AG04449 (cell line): ENCODE measurements around the gene FAM13C.

ENCODE experiments used
- CTCF ChIA-PET: fragments of 350-600 bp; formaldehyde crosslinking; extraction: SDS; loops from one replicate; lab custom pipeline; 2021; ENCODE audit warnings: antibody characterized with exemption; lab: Yijun Ruan, JAX
- POLR2A ChIA-PET: fragments of 400-600, 350-600 bp; formaldehyde crosslinking; extraction: SDS; loops from one replicate; lab custom pipeline; 2020; ENCODE audit warnings: antibody characterized with exemption, inconsistent platforms; lab: Yijun Ruan, JAX
- DNase-seq: peaks from one replicate; pipeline ENCODE4 v3.0.0-alpha.2; 2010; ENCODE audit warnings: low read depth, low spot score
- H3K4me3 ChIP-seq: 2 replicates; pipeline ENCODE4 v1.5.1; 2011; ENCODE audit warnings: low read depth, mild to moderate bottlenecking, control low read depth, low read length
- CTCF ChIP-seq: IDR thresholded peaks from one replicate; pipeline ENCODE4 v1.5.1; 2011; ENCODE audit warnings: mild to moderate bottlenecking, moderate library complexity, low read length, control low read depth, inconsistent platforms; ENCODE audit not compliant: insufficient read depth; ENCODE audit errors: missing control alignments

Gene FAM13C

GRCh38 chr10:59361663-59362143, 646 bp downstream of the FAM13C start:
- H3K4me3 ChIP-seq = peak overlapping the region; percentile 59
- TF ChIP-seq CTCF = no peak
- DNase-seq = no peak
- ChIA-PET CTCF (no interaction called here), POLR2A (interaction anchor here (1.1 kb wide), 1 partner anchor 26 kb away, joined by 4 read pairs; no protein-coding TSS in a partner anchor)

DNA sequence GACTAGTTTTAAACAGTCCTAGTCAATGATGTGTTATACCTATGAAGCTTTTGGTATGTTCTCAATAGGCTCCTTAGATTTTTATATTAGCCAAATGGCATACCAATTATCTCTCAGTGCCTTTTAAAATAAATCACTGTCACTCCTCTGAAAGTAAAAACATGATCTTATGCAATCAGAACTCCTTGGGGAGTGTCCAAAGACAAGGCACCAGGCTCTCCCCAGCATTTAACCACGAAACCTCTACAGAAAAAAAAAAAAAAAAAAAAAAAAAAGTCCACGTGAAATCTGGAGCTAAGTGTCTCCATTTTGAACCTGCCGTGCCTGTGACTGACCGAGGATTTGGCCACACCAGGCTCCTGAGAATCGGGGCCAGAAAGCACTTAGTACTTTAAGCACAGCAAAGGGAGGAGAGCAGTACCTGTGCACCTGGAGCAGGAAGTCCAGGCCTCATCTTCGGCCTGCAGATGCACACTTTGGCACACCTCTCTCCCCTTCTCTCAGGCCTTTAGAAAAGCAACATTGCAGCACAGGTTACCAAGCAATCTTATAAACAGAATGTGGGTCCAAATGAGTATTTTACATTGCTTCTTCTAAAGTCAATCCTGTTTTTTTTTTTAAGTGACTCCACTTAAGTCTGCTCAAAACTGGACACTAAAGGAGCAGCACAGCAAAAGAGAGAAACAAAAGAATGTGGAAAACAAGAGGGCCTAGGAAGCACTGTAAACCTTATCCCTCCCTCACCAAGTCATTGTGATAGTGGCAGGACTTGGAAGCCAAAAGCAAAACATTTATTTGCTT, 1.5 kb downstream of the FAM13C start:
- POLR2A ChIA-PET = no interaction called here

GRCh38 chr10:59358576-59358975, 3.8 kb downstream of the FAM13C start:
- ChIA-PET POLR2A (no interaction called here), CTCF (no interaction called here)
- DNase-seq = no peak
- H3K4me3 ChIP-seq = no peak overlapping the region
- no peak for TF ChIP-seq CTCF

More for the DNA sequence above, 1.5 kb downstream of the FAM13C start:
- DNase-seq = no peak
- CTCF ChIA-PET = no interaction called here
- H3K4me3 ChIP-seq = no peak overlapping the region
- no peak for TF ChIP-seq CTCF

DNA sequence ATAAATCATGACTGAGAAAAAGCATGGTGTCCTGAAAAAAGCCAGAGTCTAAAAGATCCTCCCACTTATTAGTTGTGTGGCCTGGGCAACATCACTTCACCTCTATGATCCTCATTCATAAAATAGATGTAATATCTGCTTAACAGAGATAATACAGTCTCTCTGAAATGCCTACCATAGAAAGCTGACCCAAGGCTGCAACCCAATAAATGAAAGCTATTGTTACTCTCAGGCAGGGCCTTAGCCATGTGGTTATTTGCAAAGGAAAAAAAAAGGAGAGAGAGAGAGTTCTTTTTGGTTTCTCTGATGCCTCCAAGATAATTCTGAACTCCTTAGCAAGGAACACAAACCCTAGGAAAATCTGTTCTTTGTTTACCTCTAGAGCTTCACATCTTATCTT, 7.9 kb downstream of the FAM13C start:
- DNase-seq = no peak
- no peak overlapping the region for H3K4me3 ChIP-seq
- ChIA-PET POLR2A (interaction anchor here (0.6 kb wide), 1 partner anchor 21 kb away, joined by 3 read pairs; no protein-coding TSS in a partner anchor), CTCF (no interaction called here)
- no peak for TF ChIP-seq CTCF

DNA sequence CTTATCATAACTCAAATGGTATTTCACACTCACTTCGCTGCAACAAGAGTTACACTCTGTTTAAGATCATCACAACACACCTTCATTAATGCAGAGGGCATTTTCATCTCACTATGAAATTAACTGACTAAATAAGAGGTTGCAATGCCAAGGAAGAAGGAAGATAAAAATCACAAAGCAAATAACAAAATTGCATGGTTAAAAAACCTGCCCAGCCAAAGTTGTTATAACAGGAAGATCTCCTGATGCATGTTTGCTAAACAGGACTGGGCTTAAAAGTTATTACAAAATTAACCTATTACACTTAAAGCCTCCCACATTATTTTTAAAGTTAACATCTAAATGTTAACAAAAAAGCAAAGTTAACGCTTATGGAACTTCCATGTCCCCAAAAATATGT, 11.8 kb downstream of the FAM13C start:
- no peak for DNase-seq
- no peak for TF ChIP-seq CTCF
- H3K4me3 ChIP-seq = no peak overlapping the region
- ChIA-PET POLR2A (no interaction called here), CTCF (no interaction called here)

DNA sequence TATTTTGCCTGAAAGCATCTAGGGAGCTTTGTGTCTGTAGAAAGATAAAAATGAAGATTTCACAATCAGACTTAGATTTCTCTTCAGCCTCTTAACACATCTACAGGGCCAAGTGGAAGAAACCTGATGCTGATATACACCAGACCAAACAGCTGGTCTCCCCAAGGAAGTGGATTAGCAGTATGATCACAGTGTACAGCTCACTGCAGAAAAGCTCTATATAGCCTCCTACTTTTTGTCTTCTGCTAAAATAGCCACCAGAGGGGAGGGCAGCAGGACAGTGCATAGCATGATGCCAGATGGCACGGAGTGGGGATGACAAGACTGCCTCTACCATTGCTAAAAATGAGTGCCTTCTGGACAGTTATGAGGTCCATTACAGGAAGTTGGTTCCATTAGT, 16.0 kb downstream of the FAM13C start:
- no peak overlapping the region for H3K4me3 ChIP-seq
- no peak for DNase-seq
- ChIA-PET POLR2A (no interaction called here), CTCF (no interaction called here)
- no peak for TF ChIP-seq CTCF
